Stimulated activated CD8-positive, alpha-beta memory T cell treated with anti-CD3 and anti-CD28 coated beads, Interleukin-2, amount 100 ng/mL, for 1 hour (primary cell): ENCODE data around the gene NDUFB6.
"Not testable (repeated sequence)": the region's sequence is repeated elsewhere in the genome, so short reads cannot be mapped to it uniquely, and the experiment has no call there.

Experiments used
- DNase-seq, 2 donors: peaks; one replicate each; pipeline ENCODE4 v3.0.0-alpha.2; 2020; ENCODE audit warnings: low read depth in 2 of 2

Gene NDUFB6

DNA sequence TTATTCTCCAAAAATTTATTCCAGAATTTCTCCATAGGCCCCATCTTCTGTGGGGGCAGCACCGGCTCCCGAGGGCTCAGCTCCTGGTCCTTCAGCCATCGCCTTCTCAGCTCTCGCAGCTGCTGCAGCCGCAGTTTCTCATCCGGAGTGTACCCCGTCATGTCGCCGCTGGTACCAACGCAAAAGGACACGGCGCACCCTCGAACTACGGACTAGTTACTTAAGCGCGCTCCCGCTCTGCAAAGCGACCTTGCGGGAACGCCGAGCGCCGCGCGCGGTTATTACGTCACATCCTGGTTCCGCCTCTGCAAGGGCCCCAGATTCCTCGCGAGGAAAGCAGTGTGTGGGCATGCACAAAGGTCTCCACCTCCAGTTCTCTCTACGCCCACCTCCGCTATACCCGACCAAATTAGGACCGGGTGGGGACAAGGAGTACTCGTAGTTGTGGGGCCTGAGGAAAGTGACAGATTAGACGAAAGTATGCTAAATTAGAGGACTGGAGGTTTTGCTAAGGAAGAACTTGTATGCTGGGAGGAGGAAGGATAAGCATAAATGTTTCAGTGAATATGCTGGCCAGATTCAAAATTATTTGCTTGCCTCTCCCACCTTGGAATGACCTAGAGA, at the start of gene NDUFB6:
Gene NDUFB6, minus strand, starts transcription at position 260 of the 624 bp plus-strand sequence. Its CDS starts 99 bp downstream, at position 161.
- DNase-seq, result peak; percentile 91 to 96

DNA sequence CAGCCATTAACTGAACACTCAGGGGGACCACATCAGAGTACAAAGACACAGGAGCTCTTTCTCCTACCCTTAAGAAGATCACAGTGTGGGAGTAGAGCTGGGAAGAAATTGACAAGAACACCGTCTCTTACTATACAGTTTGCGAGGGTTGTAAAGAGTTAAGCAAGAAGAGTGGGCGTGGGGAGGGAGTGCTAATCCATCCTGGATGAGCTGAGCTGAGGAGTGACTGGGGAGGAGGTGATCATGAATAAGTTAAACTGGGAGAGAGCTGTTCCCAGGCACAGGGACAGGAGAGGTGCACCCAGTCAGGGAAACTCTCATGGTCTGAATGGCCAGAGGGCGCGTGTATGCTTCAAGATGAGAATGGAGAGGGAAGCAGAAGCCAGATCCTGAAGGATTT, 45.3 kb upstream of the NDUFB6 start:
- no peak for DNase-seq

DNA sequence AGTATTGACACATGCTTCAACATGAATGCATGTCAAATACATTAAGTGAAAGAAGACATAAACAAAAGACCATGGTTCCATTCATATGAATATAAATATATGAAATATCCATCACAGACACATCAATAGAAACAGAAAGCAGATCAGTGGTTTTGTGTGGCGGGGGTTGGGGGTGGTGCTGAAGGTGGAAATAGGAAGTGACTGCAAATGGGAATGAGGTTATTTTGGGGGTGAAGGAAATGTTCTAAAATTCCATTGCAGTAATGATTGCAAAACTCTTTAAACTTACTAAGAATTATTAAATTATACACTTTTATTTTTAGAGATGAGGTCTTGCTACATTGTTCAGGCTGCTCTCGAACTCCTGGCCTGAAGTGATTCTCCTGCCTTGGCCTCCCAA, 33.9 kb upstream of the NDUFB6 start:
- DNase-seq, result no peak

DNA sequence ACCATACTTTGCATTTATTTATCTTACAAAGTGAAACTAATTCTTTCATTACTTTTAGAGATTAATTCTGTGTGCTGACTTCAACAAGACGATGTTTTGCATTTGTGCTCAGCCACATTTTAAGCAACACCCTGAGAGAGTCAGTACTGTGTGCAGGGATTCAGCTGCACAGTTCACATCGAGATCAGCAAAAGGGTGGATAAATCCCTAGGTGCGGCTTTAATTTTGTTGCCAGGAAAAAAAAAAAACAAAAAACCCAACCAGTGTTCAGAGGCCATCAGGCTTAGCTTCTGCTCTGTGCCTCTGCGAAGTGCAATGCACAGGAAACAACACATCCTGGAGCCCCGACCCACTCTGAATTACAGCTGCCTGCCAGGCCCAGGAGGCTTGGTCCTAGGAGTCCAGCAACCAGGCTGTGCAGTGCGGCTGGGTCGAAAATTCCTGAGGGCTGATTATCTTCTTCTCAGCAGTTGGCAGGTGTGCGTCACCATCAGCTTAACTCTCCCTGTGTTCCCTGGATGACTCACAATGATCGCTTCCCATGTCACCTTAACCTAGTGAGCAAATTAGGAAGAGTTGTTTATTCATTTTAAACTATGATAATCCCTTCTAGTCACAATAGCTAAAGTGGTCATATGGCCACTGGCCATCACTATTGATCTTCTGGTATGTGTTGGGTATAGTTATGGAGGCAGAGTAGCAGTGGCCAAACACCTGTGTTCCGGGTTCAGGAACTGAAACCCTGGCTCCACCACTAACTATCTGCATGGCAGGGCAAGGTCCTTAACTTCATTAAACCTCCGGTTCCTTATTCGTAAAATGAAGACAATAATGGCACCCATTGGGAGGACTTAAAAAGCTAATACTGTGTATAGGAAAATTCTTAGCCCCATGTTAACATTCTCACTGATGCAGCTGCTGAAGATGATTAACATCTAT, 31.2 kb upstream of the NDUFB6 start:
- DNase-seq, result no peak

DNA sequence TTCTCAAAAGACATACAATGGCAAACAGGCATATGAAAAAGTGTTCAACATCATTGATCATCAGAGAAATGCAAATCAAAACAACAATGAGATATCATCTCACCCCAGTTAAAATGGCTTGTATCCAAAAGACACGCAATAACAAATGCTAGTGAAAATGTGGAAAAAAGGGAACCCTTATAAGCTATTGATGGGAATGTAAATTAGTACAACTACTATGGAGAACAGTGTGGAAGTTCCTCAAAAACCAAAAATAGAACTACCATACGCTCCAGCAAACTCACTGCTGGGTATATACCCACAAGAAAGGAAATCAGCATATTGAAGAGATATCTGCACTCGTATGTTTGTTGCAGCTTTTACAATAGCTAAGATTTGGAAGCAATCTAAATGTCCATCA, 26.1 kb upstream of the NDUFB6 start:
- DNase-seq, result not testable (repeated sequence)

DNA sequence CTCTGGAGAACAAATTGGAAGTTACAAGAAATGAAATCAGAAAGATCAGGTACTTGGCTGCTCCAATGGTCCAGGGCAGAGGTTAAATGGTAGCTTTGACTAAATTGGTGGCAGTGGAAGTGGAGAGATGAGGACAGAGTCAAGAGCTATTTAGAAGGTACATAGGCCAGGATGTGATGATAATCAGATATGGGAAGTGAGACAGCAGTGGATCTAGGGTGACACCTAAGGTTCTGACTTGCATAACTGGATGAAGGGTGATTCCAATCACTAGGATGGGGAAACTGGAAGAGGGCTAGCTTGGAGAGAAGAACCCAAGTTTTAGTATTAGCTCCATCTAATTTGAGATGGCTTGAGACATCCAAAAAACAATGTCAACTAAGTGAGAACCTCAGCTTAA, 24.0 kb upstream of the NDUFB6 start:
- DNase-seq, result no peak

DNA sequence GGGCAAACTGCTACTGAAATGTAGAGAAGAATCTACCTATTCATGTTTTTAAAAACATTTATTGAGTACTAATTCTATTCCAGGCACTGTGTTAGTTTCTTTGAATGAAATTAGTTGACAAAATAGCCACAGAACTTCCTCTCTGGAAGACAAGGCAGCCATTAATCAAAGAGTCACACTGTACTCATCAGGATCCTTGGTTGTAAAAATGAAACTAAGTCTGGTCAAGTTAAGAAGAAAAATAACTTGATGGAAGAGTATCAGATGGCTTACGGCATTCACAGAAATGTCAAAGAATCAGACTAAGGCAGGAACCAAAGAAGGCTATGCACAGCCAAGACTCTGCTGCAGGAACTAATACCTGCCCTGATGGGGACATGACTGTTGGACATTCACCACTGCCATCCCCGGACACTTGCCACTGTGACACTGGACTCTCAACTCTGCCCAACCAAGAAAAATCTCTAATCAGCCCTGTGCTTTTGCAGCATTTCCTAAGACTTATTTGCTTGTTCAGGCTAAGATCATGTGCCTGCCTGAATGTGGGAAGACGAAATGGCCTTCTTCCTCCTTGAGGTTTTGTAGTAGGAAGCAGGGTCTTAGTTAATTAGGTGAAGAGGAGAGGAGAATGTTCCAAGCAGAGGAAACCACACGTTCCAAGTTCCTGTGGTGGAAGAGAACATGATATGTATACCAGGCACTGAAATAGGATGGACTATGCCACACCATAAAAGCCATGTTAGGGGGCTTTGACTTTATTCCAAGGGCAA, 23.3 kb upstream of the NDUFB6 start:
- DNase-seq, result no peak

DNA sequence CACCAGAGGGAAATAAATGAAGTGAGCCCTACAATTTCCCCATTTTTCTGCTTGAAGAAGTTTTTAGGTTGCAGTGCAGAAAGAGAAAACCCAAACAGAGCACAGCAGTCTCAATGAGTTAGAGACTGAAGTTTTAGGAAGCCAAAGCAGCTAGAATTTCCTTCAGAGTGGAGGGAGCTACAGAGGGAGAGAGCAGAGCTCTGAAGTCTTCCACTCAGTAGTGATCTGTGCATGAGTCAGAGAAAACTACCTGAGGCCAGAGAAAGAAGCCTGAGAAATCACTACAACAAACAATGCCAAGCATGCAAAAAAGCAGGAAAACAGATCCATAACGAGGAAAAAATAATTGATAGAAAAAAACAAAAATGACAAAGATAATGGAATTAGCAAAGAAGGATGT, 17.9 kb upstream of the NDUFB6 start:
- no peak for DNase-seq

DNA sequence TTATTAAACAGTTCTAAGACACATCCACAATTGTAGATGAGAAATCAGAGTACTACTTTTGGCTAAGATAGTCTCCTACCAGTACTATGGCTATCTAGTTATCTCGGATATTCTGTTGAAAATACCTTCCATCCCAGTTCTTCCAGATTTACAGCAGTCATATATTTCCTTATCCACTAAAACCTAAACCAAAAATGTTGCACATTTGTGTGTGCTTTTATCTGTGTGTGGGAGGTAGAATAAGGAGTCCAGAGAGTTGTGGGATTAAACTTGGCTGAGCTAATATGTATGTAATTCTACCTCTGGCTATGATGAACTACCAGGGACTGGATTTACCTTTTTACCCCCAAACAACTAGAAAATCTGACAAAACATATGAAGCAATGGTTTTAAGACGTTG, 17.5 kb upstream of the NDUFB6 start:
- DNase-seq, result no peak

DNA sequence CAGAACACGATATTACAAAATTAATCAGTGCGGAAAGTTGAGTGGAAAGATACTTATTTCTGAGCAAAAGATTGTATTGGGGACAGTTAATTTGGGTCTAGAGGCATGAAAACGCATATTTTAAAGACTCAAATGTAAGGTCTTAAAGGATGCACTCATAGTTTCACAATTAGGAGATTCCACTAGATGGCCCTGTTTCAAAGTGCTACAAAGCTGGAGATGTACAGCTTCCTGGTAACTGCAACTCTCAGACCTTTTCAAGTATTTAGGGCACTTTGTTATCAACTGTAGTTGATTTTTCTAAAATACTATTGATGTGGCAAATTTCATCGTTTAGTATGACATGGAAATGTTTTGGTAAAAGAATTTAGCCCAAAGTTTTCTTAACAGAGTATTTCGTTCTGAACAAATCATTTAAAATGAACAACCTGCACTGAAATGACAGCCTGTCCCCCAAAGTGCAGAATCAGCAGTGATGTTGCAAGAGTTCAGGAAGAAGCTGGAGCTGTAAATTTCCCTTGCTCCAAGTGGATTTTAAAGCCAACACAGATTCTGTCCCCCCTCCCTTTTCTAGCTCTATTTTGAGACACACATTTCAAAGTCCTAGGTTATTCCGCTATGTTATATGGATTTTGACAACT, 16.2 kb upstream of the NDUFB6 start:
- DNase-seq, result no peak

DNA sequence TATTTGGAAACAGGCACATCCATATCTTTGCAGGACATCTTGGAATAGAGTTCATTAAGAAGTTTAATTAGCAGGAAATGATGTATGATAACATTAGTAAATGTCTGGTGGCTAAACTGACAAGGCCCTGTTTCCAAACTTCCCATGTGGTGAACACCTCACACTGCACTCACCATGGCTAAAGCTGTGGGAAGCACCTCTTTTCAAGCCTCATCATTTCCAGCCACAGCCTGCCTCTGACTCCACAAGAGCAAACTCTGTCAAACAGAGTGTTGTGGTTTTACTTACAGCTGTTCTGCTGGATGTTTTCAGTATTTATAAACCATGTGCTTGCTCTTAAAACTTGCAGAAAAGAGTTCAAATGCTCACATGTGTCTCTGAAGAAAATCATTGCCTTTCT, 14.9 kb upstream of the NDUFB6 start:
- DNase-seq, result no peak

DNA sequence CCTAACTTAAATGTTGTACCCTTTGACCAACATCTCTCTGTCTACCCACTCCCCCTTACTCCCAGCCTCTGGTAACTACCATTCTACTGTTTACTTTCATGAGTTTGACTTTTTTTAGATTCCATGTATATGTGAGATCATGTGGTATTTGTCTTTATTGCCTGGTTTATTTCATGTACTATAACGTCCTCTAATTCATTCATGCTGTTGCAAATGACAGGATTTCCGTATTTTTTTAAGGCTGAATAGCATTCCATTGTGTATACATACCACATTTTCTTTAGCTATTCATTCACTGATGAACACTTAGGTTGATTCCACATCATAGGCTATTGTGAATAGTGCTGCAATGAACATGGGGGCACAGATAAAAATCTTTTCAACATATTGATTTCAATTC, 11.8 kb upstream of the NDUFB6 start:
- DNase-seq, result no peak

DNA sequence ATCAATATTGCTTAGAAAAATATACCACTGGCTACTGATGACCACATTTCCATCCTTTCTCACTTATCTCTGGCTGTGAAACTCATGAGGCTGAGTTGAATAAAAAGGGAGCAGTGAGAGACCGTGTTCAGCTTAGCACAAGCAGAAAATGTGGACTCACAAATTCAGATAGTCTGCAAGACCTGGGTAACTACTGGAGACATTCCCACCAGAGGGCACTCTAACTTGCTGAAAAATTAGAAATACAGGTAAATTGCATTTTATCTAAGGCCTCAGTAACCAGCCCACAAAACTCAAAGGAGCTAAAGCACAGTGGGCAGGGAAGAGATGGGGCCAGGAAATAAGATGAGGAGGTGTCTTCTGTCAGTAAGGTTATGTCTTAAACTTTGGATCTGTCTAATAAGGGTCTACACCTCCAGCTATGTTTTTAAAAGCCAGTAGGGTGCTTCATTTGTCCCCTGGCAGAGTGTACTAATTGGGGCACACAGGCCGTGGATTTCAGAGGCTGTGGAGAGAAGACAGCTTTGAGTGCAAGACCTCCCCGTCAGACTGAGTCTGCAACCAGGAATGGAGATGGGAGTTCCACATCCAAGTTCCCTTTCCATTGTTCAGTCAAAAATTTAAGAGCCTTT, 8.7 kb upstream of the NDUFB6 start:
- DNase-seq, result no peak

DNA sequence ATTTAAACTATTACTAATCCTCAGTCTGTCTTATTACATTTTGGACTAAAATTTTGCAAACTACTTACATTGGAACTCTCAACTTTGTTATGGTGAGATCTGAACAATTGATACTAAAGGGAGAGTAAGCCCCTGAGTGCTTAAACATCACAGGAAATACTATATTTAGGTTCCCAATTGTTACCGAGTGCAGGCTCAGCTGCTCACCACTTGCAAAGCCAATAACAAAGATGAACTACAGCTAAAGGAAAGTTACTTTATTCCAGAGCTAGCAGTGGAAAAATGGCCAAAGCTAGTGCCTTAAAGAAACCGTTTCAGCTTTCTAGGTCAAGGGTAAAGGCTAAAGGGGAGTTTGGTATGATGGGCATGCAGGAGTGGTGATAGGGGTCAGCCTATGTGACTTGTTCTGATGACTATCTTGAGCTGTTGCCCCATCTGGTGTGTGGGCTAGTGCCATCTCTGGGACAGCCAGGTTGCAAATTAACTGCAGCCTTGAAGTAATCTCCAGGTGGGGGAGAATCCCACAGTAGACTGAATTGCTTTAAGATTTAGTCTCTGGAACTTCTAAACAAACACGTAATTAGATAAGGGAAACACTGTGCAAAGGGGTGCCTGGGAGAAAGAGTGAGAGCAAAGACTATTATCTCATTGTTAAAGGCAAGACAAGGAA, 7.8 kb upstream of the NDUFB6 start:
- no peak for DNase-seq

DNA sequence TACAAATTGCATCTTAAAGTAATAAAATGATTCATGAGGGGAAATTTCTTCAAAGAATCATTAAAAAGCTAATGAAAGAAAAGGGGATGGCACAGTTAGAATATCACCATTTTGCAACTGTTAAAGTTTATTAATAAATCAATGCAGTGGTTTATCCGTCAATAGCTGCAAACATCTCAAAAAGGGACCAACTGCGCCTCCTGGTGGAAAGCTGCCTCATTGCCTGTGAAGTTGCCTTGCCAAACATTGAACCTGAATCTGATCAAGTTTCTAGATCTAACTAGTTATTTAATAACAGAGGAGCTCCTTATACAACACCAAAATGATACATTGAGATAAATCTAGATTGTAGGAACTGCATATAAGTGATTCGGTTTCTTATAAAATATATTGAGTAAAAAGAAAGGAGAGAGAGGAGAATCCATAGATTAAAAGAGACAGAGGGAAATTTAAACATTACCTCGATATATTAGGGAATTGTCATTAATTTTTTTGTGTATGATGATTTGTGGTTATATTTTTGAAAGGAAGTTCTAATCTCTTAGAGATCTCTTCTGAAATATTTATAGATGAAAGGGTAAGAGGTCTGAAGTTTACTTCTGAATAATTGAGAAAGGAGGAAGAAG, 6.9 kb upstream of the NDUFB6 start:
- DNase-seq, result peak; percentile 61 to 66

DNA sequence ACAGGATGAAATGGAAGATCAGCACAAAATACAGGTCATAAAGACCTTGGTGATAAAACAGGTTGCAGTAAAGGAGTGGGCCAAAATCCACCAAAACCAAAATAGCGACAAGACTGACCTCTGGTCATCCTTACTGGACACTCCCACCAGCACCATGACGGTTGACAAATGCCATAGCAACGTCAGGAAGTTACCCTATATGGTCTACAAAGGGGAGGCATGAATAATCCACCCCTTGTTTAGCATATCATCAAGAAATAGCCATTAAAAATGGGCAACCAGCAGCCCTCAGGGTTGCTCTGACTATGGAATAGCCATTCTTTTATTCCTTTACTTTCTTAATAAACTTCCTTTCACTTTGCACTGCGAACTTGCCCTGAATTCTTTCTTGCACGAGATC, 6.0 kb upstream of the NDUFB6 start:
- no peak for DNase-seq

DNA sequence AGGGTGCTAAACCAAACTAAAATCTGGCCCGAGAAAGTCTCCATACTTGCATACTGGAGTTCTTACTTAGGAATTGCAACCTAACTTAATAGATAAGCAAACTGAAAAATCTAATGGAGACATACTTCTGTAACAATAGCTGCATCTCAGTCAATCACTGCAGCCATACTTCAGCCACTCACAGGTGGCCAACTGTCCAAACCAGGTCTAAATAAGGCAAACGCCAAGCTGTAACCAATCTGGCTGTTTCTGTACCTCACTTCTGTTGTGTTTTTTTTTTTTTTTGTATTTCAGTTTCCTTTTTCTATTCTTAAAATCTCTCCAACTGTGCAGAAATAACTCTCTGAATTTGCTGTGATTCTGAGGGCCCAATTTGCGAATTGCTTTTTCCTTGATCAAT, 4.4 kb upstream of the NDUFB6 start:
- no peak for DNase-seq

DNA sequence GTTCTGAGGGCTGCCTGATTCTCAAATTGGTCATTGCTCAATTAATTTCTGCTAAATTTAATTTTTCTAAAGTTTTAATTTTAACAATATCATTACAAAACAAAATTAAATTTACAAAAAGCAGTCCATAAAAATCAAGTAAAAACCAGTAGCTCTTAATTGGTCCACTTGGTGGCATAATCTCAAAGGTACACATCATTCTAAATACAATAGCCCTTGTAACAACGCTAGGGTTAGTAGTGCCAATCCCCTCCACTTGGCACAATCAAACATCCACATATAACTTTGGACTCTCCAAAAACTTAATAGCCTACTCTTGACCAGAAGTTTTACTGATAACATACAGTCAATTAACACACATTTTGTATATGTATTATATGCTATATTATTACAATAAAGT, 1.9 kb upstream of the NDUFB6 start:
- no peak for DNase-seq

DNA sequence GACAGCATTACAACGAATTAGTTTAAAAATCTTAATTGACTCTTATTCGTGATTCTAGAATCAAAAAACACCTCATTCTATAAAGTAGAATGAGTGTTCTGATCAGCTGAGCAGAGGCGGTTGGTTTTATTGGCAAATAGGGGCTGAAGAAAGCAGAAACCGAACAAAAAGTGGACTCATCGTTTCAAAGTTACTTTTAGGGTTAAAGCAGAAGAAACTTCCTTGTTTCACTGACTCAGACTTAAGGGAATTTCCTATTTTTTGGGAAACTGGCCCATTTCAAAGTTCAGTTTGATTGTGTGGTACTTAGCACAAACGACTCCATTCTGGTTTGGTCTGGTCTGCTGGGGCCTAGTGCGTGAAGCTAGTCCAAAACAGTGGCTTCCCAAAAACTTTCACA, 862 bp upstream of the NDUFB6 start:
- no peak for DNase-seq
